Activated CD4-positive, alpha-beta T cell treated with anti-CD3 and anti-CD28 coated beads, Interleukin-2, amount 50 U/mL, for 48 hours (primary cell): ENCODE measurements around the gene SERPINE2.
"Not testable (repeated sequence)": the region's sequence is repeated elsewhere in the genome, so short reads cannot be mapped to it uniquely, and the experiment has no call there.

Experiments used
- DNase-seq, 2 experiments: peaks; one replicate each; pipeline ENCODE4 v3.0.0-alpha.2; 2020

SERPINE2 gene

DNA sequence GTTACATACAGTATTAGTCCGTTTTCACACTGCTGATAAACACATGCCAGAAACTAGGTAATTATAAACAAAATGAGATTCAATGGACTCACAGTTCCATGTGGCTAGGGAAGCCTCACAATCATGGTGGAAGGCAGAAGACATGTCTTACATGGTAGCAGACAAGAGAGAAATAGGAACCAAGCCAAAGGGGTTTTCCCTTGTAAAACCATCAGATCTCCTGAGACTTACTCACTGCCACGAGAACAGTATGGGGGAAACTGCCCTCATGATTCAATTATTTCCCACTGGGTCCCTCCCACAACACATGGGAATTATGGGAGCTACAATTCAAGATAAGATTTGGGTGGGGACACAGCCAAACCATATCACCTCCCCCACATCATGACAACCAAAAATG, 99.6 kb downstream of the SERPINE2 start:
- DNase-seq = not testable (repeated sequence)

DNA sequence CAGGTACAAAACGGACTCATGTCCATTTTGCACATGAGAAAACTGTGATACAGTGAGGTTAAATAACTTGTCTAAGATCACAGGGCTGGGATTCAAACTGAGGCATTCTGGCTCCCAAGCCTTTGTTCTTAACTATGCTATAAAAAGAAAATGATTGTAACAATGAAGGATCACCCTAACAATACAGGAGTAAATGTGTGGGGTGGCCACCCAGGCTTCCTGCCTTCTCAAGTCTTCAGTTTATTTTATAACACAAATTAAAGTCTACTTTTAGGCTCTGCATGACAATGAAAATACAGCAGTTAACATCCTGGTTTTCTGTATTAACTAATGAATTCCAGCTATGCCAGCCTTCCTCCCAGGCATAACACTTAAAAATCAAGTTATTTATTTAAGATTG, 101.6 kb downstream of the SERPINE2 start:
- DNase-seq = no peak

DNA sequence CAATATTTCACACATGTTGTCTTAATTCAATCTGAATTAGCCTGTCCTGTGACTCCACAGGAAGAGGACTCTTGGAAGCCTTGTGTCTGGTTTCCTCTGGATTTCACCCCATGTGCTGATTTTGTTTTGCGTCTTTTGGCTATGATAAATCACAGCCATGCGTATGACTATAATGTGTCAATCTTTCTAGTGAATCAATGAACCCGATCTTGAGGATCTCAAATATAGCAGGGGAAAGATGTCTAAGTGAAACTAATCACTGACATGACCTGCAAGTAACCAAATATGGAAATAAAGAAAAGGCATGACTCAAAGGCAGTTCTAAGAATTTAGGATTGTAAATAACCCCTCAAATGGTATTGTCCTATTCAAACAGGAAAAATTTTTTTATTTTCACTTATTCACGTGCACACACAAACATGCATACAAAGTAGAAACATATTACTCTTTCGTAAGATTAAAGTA, 102.2 kb downstream of the SERPINE2 start:
- DNase-seq = no peak

DNA sequence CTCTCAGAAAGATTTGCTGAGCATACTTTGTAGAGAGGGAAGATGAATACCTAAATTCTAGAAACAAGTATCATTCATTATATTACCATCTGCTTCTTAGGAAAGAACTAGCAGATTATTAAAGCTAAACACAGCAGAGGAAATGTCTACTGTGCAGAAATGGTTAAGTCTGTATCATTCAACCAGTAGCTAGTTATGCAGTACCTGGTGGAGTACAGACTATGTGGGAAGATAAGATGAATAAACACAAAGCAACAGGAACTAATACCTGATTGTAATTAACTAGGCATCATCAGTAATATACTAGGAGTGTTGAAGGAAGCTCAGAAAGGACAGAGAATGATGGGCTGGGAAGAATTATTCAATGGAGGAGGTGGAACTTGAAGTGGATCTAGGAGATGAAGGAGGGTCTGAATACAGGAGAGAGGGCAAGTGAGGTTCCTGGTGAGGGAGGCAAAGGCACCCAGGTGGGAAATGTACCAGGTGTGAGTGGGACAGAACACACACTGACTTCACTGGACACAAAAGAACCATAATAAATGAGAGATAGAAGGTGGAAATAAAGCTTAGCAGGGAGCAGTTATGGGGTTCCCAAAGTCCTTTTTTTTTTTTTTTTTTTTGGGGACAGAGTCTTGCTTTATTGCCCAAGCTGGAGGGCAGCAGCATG, 103.5 kb downstream of the SERPINE2 start:
- no peak for DNase-seq

DNA sequence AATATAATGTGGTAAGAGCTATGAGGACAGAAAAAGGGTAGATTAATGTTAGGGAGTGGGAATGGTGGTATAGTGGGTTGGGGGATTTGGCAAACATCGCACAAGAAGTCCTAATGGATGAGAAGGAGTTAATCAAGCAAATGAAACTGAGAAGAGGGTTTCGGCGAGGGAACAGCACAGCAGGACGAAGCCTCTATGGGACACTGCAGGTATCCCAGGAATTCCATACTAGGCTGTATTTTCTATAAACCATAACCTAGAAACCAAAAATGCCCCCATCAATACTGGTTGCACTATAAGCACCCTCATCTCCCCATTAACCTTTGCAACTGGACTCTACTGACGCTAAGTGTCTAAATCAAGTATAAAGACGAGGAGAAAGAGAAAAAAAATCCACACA, 104.2 kb downstream of the SERPINE2 start:
- no peak for DNase-seq

DNA sequence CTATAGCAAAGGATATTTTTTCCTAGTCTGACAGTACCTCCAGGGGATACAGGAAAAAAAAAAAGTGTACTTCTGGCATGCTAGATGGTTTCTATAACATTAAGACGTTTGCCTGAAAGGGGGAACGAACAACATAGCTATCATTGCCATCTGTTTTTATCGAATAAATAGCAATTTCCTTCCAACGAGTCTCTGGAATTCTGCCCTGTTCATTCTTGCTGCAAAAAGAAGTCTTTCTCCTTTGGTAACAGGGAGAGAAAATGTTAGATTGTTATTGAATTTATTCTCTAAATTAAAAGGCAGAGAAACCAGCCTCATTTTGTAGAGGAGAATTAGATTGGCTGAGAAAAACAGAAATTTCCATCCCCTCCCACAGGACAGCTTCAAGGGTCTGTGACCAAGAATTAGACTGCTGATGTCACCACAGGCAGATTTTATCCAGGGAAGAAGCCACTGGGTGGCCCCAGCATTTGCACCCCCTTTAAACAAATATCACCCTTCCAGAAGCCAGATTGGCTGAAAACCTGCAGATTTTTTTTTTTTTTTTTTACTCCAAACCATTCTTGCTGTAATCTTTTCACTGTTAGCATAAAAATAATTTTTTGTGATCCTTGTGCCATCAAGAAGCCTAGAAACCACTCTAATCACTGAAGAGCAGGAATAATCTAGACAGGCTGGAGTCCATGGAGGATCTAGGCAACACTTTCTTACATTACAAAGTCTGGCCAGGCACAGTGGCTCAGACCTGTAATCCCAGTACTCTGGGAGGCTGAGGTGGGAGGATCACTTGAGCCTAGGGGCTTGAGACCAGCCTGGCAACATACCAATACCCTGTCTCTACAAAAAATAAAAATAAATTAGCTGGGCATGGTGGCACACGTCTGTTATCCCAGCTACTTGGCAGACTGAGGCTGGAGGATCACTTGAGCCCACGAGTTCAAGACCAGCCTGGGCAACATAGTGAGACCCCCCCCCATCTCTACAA, 106.0 kb downstream of the SERPINE2 start:
- DNase-seq = no peak

DNA sequence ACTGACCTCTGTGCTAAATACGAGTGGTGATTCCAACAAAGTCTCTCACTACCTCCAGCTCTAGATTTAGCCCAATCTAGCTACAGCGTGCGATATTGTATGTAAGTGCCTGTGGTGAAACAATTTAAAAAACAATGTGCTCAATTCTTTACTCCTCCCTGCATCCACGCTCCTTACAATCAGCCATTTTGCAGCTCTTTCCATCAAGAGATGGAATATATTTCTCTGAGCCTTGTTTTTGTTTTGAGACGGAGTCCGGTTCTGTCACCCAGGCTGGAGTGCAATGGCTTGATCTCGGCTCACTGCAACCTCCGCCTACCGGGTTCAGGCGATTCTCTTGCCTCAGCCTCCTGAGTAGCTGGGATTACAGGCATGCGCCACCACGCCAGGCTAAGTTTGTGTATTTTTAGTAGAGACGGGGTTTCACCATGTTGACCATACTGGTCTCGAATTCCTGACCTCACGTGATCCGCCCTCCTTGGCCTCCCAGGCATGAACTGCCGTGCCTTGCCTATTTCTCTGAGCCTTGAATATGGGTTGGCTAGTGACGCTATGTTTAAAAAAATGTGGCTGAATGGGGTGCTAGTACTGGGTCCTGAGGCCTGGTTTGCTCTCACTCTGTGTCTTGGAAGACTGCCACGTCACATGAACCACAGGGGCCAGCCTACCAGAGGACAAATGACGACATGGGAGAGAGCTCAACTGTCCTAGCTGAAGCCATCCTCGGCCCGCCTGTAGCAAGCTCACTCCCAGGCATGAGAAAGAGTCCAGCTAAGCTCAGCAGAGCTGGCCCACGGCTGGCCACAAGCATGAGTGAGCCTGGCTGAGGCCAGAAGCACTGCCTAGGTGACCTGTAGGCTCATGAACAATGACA, 108.7 kb downstream of the SERPINE2 start:
- DNase-seq = no peak

DNA sequence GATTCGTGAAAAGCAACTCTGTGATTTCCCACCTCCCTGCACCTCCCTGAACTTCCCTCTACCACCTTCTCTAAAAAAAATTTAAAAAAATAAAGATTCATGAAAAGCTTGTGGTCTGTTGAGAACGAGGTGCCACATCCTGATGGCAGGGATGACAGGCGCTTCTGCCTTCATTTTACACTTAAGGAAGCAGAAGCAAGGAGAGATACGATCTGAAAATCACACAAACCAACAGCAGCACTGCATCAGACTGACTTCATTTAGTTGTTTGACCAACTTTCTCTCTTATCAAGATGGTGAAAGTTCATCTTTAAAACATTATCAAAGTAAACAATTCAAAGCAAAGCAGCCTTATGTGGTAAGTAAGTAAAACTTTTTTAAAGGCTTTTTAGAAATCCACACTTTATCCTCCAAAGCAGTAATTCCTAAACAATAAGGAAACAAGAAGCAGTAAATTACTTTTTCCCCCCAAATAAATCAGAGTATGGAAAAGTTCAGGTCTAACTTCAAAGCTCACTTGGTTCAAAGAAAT, 109.4 kb downstream of the SERPINE2 start:
- no peak for DNase-seq

DNA sequence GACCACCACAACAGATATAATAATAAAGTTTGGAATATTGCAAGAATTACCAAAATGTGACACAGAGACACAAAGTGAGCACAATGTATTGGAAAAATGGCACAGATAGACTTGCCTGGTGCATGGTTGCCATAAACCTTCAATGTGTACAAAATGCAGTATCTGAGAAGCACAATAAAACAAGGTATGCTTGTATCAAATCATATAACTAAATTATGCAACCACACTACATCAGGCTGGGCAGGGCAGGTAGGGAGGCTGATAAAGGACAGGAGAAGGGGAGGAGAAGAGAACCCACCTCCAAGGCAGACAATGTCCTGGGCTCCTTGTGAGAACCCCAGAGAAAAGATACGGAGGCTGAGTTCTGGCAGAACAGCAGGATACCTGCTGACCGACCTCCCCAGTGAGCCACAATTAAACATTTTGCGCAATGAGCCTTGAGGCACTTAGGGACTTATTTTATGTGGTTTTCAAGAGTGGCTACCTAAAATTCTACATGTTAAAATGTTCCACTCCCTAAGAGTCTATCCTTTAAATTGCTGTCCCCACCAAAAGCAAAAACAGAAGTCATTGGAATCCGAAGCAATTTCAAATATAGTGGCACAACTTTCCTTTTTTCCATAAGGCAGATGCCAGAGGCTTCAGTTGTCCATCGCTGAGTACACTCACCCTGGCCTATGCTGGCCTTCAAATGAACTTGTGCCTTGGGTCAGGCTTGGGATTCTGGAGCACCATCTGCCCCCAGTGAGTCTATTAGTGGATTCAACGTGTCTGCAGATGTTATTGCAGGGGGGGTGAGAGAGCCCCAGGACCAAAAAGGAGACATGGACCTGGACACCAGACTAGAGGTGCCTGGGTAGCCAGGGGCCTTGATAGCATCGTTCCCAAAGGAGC, 110.7 kb downstream of the SERPINE2 start:
- DNase-seq = no peak

DNA sequence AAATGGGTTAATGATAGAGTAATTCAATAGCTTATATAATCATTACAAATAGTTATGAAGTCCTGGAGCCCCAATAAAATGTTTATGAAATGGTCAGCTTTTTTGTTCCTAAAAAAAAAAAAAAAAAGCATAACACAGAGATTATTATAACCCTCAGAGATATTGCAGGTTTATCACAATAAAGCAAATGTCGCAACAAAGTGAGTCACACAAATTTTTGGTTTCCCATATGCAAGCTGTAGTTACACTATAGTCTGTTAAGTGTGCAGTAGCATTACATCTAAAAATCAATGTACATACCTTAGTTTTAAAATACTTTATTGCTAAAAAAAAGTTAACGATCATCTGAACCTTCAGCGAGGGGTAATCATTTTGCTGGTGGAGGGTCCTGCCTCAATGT, 114.0 kb downstream of the SERPINE2 start:
- no peak for DNase-seq
